GM18502 (cell line): Measurements from ENCODE around the gene COL4A2.
"Not testable (repeated sequence)": the region's sequence is repeated elsewhere in the genome, so short reads cannot be mapped to it uniquely, and the experiment has no call there.

Source experiments
- ATAC-seq: cut with Tn5 transposase; IDR thresholded peaks from one replicate; pipeline ENCODE4 v1.9.1; 2021; ENCODE audit warnings: mild to moderate bottlenecking; ENCODE audit not compliant: unreplicated experiment, poor library complexity

Gene COL4A2

GRCh38 chr13:110480161-110480560 lies 173.1 kb downstream of the COL4A2 start:
- no peak for ATAC-seq

- no peak for ATAC-seq
These were observed 176.4 kb downstream of the COL4A2 start for GRCh38 chr13:110483386-110483968.

- ATAC-seq = no peak
These were observed 177.4 kb downstream of the COL4A2 start for GRCh38 chr13:110484290-110485048.

GRCh38 chr13:110485604-110486003 lies 178.5 kb downstream of the COL4A2 start:
- ATAC-seq = no peak

GRCh38 chr13:110486061-110486715 lies 179.1 kb downstream of the COL4A2 start:
- no peak for ATAC-seq

GRCh38 chr13:110486880-110487279 lies 179.8 kb downstream of the COL4A2 start:
- not testable (repeated sequence) for ATAC-seq

GRCh38 chr13:110490009-110490770 lies 183.1 kb downstream of the COL4A2 start:
- ATAC-seq = no peak

GRCh38 chr13:110491869-110492678 lies 185.0 kb downstream of the COL4A2 start:
- no peak for ATAC-seq

GRCh38 chr13:110492679-110493593 lies 185.9 kb downstream of the COL4A2 start:
- no peak for ATAC-seq

GRCh38 chr13:110493613-110494012 lies 186.5 kb downstream of the COL4A2 start:
- no peak for ATAC-seq

- ATAC-seq = no peak
These were observed 188.3 kb downstream of the COL4A2 start for GRCh38 chr13:110495376-110495775.

- ATAC-seq = no peak
These were observed 188.8 kb downstream of the COL4A2 start for GRCh38 chr13:110495881-110496280.

- no peak for ATAC-seq
These were observed 189.2 kb downstream of the COL4A2 start for GRCh38 chr13:110496281-110496680.

GRCh38 chr13:110497003-110497402 lies 189.9 kb downstream of the COL4A2 start:
- no peak for ATAC-seq

GRCh38 chr13:110497896-110498295 lies 190.8 kb downstream of the COL4A2 start:
- ATAC-seq = not testable (repeated sequence)

- no peak for ATAC-seq
These were observed 191.2 kb downstream of the COL4A2 start for GRCh38 chr13:110498327-110498726.

GRCh38 chr13:110498765-110499164 lies 191.7 kb downstream of the COL4A2 start:
- ATAC-seq = no peak

GRCh38 chr13:110499621-110500281 lies 192.7 kb downstream of the COL4A2 start:
- ATAC-seq = no peak
